ENCODE results near the gene IFIT1. TPM values are rescaled to one million over a fixed set of nuclear protein-coding genes. Genes with fewer than 3 reads are reported as not detected.
"Not testable (repeated sequence)": the region's sequence is repeated elsewhere in the genome, so short reads cannot be mapped to it uniquely, and the experiment has no call there.

Gene IFIT1
- total RNA-seq, 1 experiment from 2014 or later = 2.4 TPM

DNA sequence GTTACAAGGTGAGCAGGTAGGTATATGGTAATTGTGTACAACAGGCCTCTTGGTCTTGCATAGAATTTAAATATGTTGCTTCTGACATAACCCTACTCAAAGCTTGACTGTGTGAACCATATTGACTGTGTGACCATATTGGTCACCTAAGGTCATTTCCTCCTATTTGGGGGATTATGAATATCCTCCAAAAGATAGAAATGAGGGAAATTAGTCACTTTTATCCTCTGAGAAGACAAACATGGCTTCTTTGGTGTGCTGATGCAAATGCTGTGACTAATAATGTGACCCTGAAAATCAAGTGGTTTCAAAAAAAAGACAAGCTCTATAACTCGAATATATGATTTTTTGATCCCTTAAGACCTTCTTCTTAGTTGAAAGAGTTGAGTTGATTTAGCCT, 49.9 kb downstream of the IFIT1 start:
- intact Hi-C loops (cut with micrococcal nuclease; ENCODE audit: unreplicated experiment) = no loop called here
- no peak for DNase-seq (ENCODE audit: low spot score)
- TF ChIP-seq, protein P1, sequence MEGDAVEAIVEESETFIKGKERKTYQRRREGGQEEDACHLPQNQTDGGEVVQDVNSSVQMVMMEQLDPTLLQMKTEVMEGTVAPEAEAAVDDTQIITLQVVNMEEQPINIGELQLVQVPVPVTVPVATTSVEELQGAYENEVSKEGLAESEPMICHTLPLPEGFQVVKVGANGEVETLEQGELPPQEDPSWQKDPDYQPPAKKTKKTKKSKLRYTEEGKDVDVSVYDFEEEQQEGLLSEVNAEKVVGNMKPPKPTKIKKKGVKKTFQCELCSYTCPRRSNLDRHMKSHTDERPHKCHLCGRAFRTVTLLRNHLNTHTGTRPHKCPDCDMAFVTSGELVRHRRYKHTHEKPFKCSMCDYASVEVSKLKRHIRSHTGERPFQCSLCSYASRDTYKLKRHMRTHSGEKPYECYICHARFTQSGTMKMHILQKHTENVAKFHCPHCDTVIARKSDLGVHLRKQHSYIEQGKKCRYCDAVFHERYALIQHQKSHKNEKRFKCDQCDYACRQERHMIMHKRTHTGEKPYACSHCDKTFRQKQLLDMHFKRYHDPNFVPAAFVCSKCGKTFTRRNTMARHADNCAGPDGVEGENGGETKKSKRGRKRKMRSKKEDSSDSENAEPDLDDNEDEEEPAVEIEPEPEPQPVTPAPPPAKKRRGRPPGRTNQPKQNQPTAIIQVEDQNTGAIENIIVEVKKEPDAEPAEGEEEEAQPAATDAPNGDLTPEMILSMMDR (conservative IDR thresholded peaks at IDR 0.05; ENCODE audit: low read depth, low read length) = no peak
- no peak for TF ChIP-seq EZH2 (IDR thresholded peaks at IDR 0.05; ENCODE audit: borderline replicate concordance, low read depth, low read length, poor library complexity, severe bottlenecking)
- POLR2A ChIA-PET (ENCODE audit: low non-redundant PET) = no interaction called here
- Histone ChIP-seq H3K4me1 (ENCODE audit: insufficient read depth, low read length, poor library complexity, severe bottlenecking) (no peaks in the 10 kb centered on the region), H3K27me3 (replicated peaks; ENCODE audit: insufficient read depth, low read depth, low read length, poor library complexity) (no peaks in the 10 kb centered on the region), H3K9me3 (ENCODE audit: low read depth, low read length, poor library complexity, severe bottlenecking) (no peaks in the 10 kb centered on the region), H3K27ac (ENCODE audit: low read depth, low read length, poor library complexity, severe bottlenecking) (no peak overlapping the region), H3K4me3 (ENCODE audit: low read depth, low read length, poor library complexity, severe bottlenecking) (no peak overlapping the region), H3K36me3 (ENCODE audit: insufficient read depth, low read length, poor library complexity, severe bottlenecking) (no peaks in the 10 kb centered on the region)
- CTCF ChIA-PET = no interaction called here
- BruUV-seq (replicated peaks) = no TSS peak

- CTCF ChIA-PET; H3K4me3 ChIP-seq (ENCODE audit: low read depth, low read length, poor library complexity, severe bottlenecking); BruUV-seq (replicated peaks); intact Hi-C loops (cut with micrococcal nuclease; ENCODE audit: unreplicated experiment); H3K4me1 ChIP-seq (ENCODE audit: insufficient read depth, low read length, poor library complexity, severe bottlenecking); H3K27ac ChIP-seq (ENCODE audit: low read depth, low read length, poor library complexity, severe bottlenecking); H3K27me3 ChIP-seq (replicated peaks; ENCODE audit: insufficient read depth, low read depth, low read length, poor library complexity); DNase-seq (ENCODE audit: low spot score); H3K9me3 ChIP-seq (ENCODE audit: low read depth, low read length, poor library complexity, severe bottlenecking); H3K36me3 ChIP-seq (ENCODE audit: insufficient read depth, low read length, poor library complexity, severe bottlenecking): not testable (repeated sequence)
- POLR2A ChIA-PET (ENCODE audit: low non-redundant PET) = interaction anchor here (0.6 kb wide), 1 partner anchor 27 kb away, joined by 3 read pairs; no protein-coding TSS in a partner anchor
These were observed 52.4 kb downstream of the IFIT1 start for GRCh38 chr10:89444819-89445218.

DNA sequence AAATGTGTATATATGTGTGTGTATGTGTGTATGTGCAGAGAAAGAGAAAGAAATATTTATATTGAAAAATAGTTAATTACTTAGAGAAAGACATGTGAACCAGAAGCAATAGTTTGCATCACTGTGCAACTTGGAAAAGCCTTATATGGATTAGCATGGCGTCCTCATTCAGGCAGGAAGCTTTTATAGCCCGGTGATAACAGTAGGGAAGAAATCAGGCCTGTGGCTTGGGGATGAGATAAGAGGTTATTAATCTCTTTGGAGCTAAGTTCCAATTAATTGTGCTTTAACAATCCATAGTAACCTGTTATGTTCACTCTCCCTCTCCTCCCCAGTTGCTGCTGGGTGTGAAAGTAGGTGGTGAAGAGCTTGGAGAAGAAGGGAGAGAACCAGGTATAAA, 58.5 kb downstream of the IFIT1 start:
- ChIA-PET CTCF (no interaction called here), POLR2A (ENCODE audit: low non-redundant PET) (no interaction called here)
- intact Hi-C loops (cut with micrococcal nuclease; ENCODE audit: unreplicated experiment) = no loop called here
- Histone ChIP-seq H3K27me3 (replicated peaks; ENCODE audit: insufficient read depth, low read depth, low read length, poor library complexity) (no peaks in the 10 kb centered on the region), H3K36me3 (ENCODE audit: insufficient read depth, low read length, poor library complexity, severe bottlenecking) (no peaks in the 10 kb centered on the region), H3K4me1 (ENCODE audit: insufficient read depth, low read length, poor library complexity, severe bottlenecking) (peaks cover 9% of the 10 kb centered on the region), H3K9me3 (ENCODE audit: low read depth, low read length, poor library complexity, severe bottlenecking) (no peaks in the 10 kb centered on the region), H3K27ac (ENCODE audit: low read depth, low read length, poor library complexity, severe bottlenecking) (no peak overlapping the region), H3K4me3 (ENCODE audit: low read depth, low read length, poor library complexity, severe bottlenecking) (no peak overlapping the region)
- TF ChIP-seq EZH2 (IDR thresholded peaks at IDR 0.05; ENCODE audit: borderline replicate concordance, low read depth, low read length, poor library complexity, severe bottlenecking) = no peak
- TF ChIP-seq, protein P1 (conservative IDR thresholded peaks at IDR 0.05; ENCODE audit: low read depth, low read length) = no peak
- no TSS peak for BruUV-seq (replicated peaks)
- no peak for DNase-seq (ENCODE audit: low spot score)

DNA sequence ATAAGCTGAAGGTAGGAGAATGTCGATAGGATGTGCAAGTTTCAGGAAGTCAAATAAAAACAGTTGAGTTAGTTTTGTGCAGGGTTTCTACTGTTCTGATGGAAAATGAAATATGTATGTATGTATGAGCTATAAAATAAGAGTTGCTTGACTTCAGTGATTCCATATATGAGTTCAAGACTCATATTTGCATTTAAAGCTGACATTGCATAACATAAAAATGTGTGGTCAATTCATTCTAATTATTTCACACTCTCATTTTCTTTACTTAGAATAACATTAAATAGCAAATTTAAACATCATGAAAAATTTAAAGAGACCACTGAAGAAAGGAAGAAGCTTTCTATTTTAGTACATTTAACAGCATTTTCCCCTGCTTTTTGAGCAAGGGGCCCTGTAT, 59.8 kb downstream of the IFIT1 start:
- CTCF ChIA-PET = no interaction called here
- H3K4me3 ChIP-seq (ENCODE audit: low read depth, low read length, poor library complexity, severe bottlenecking) = no peak overlapping the region
- no peaks in the 10 kb centered on the region for H3K27me3 ChIP-seq (replicated peaks; ENCODE audit: insufficient read depth, low read depth, low read length, poor library complexity)
- TF ChIP-seq, protein P1 (conservative IDR thresholded peaks at IDR 0.05; ENCODE audit: low read depth, low read length) = no peak
- no peak for TF ChIP-seq EZH2 (IDR thresholded peaks at IDR 0.05; ENCODE audit: borderline replicate concordance, low read depth, low read length, poor library complexity, severe bottlenecking)
- H3K9me3 ChIP-seq (ENCODE audit: low read depth, low read length, poor library complexity, severe bottlenecking) = no peaks in the 10 kb centered on the region
- intact Hi-C loops (cut with micrococcal nuclease; ENCODE audit: unreplicated experiment) = no loop called here
- no peak overlapping the region for H3K27ac ChIP-seq (ENCODE audit: low read depth, low read length, poor library complexity, severe bottlenecking)
- POLR2A ChIA-PET (ENCODE audit: low non-redundant PET) = no interaction called here
- BruUV-seq (replicated peaks) = no TSS peak
- no peaks in the 10 kb centered on the region for H3K36me3 ChIP-seq (ENCODE audit: insufficient read depth, low read length, poor library complexity, severe bottlenecking)
- H3K4me1 ChIP-seq (ENCODE audit: insufficient read depth, low read length, poor library complexity, severe bottlenecking) = peaks cover 10% of the 10 kb centered on the region
- no peak for DNase-seq (ENCODE audit: low spot score)
